Tibial nerve (tissue), 4 donors: ENCODE data around the gene ITGA4. TPM values are rescaled to one million over a fixed set of nuclear protein-coding genes. Genes with fewer than 3 reads are reported as not detected.

Experiments
- DNase-seq, 2 donors: peaks; one replicate each; pipeline ENCODE4 v3.0.0-alpha.2; 2019; ENCODE audit warnings: low spot score in 2 of 2
- H3K27ac ChIP-seq, 4 donors: fragments of 200-600 bp; sonication (generic) in 3 of 4; one replicate each; pipeline ENCODE4 v1.5.1; 2017 to 2019; ENCODE audit warnings: mild to moderate bottlenecking in 1 of 4
- H3K27me3 ChIP-seq, 2 donors: fragments of 200-600 bp; sonication (generic) in 1 of 2; one replicate each; pipeline versions ENCODE4 v1.5.1 to v1.6.0; 2017 to 2019
- H3K36me3 ChIP-seq, 3 donors: fragments of 200-600 bp; sonication (generic); one replicate each; pipeline ENCODE4 v1.5.1; 2018 to 2019
- H3K4me1 ChIP-seq, 4 donors: fragments of 200-600 bp; sonication (generic) in 3 of 4; one replicate each; pipeline ENCODE4 v1.5.1; 2017 to 2019
- H3K4me3 ChIP-seq, 4 donors: fragments of 200-600 bp; sonication (generic) in 3 of 4; one replicate each; pipeline ENCODE4 v1.5.1; 2017 to 2019; ENCODE audit warnings: mild to moderate bottlenecking in 1 of 4, moderate library complexity in 1 of 4
- H3K9me3 ChIP-seq, 4 donors: fragments of 200-600 bp; sonication (generic) in 3 of 4; one replicate each; pipeline ENCODE4 v1.5.1; 2017 to 2019
- CTCF ChIP-seq, 5 experiments: fragments of 200-600 bp in 3 of 5; fragments of 450-650 bp in 2 of 5; sonication (generic) in 3 of 5; IDR thresholded peaks; one replicate each; pipeline ENCODE4 v1.5.1; 2016 to 2019; ENCODE audit warnings: antibody characterized with exemption in 5 of 5, mild to moderate bottlenecking in 3 of 5, moderate library complexity in 2 of 5
- EP300 ChIP-seq, 2 donors: sonication (generic); formaldehyde crosslinking; IDR thresholded peaks; one replicate each; pipeline ENCODE4 v1.6.1; 2017; ENCODE audit warnings: antibody characterized with exemption in 2 of 2, mild to moderate bottlenecking in 1 of 2
- POLR2A ChIP-seq, 2 donors: fragments of 450-650 bp; IDR thresholded peaks; one replicate each; pipeline ENCODE4 v1.6.1; 2017; ENCODE audit warnings: antibody characterized with exemption in 2 of 2, mild to moderate bottlenecking in 2 of 2, moderate library complexity in 2 of 2
- WGBS, 2 donors: methylation state at CpG; one replicate each; pipeline ENCODE4 v1.1.5; 2018; 5-methylcytosine and 5-hydroxymethylcytosine counted together
- total RNA-seq, 4 donors: library from RNA; depleted of rRNA; stranded (reverse); fragments of >200 nt; gene quantifications; one replicate each; pipeline ENCODE4 v1.1.0, GENCODE V29; 2016

Gene ITGA4
- total RNA-seq, 4 donors from 2014 or later, result 8.0 to 10.7 (median 9.0) TPM

- no peaks in the 10 kb centered on the region for H3K4me1 ChIP-seq
- DNase-seq, result no peak
- no peaks in the 10 kb centered on the region for H3K36me3 ChIP-seq
- no peak overlapping the region for H3K4me3 ChIP-seq
- no peaks in the 10 kb centered on the region for H3K27me3 ChIP-seq
- H3K27ac ChIP-seq, result no peak overlapping the region
- TF ChIP-seq POLR2A (IDR thresholded peaks at IDR 0.05), result no peak
- no peak for TF ChIP-seq EP300 (IDR thresholded peaks at IDR 0.05)
- TF ChIP-seq CTCF (IDR thresholded peaks at IDR 0.05), result no peak
- no peaks in the 10 kb centered on the region for H3K9me3 ChIP-seq
- WGBS, 2 donors, result 61 to 68% methylated on average over 2 of the region's 2 CpGs
These were observed 7.8 kb downstream of the ITGA4 start for GRCh38 chr2:181464966-181465365.

GRCh38 chr2:181465676-181466375, 8.6 kb downstream of the ITGA4 start:
- Histone ChIP-seq H3K9me3 (no peaks in the 10 kb centered on the region), H3K36me3 (no peaks in the 10 kb centered on the region), H3K4me1 (no peaks in the 10 kb centered on the region), H3K4me3 (no peak overlapping the region), H3K27ac (peak overlapping the region in 1 of 4 donors; percentile 19), H3K27me3 (no peaks in the 10 kb centered on the region)
- TF ChIP-seq CTCF (IDR thresholded peaks at IDR 0.05) (no peak), EP300 (IDR thresholded peaks at IDR 0.05) (no peak), POLR2A (IDR thresholded peaks at IDR 0.05) (no peak)
- 50 to 61% methylated on average over 3 of the region's 3 CpGs for WGBS, 2 donors
- no peak for DNase-seq

- Histone ChIP-seq H3K4me1 (no peaks in the 10 kb centered on the region), H3K27ac (no peak overlapping the region), H3K27me3 (no peaks in the 10 kb centered on the region), H3K9me3 (no peaks in the 10 kb centered on the region), H3K4me3 (no peak overlapping the region), H3K36me3 (no peaks in the 10 kb centered on the region)
- 60 to 64% methylated on average over 4 of the region's 4 CpGs for WGBS, 2 donors
- TF ChIP-seq EP300 (IDR thresholded peaks at IDR 0.05), result no peak
- peak; percentile 41 to 87 (median 61) for TF ChIP-seq CTCF (IDR thresholded peaks at IDR 0.05)
- TF ChIP-seq POLR2A (IDR thresholded peaks at IDR 0.05), result no peak
- DNase-seq, result peak; percentile 49 to 82
These were observed 9.7 kb downstream of the ITGA4 start for GRCh38 chr2:181466661-181467576.

GRCh38 chr2:181467966-181468707, 11.0 kb downstream of the ITGA4 start:
- no peak overlapping the region for H3K4me3 ChIP-seq
- H3K27me3 ChIP-seq, result no peaks in the 10 kb centered on the region
- H3K4me1 ChIP-seq, result no peaks in the 10 kb centered on the region
- no peak overlapping the region for H3K27ac ChIP-seq
- H3K36me3 ChIP-seq, result no peaks in the 10 kb centered on the region
- TF ChIP-seq EP300 (IDR thresholded peaks at IDR 0.05) (no peak), POLR2A (IDR thresholded peaks at IDR 0.05) (no peak), CTCF (IDR thresholded peaks at IDR 0.05) (no peak)
- no peaks in the 10 kb centered on the region for H3K9me3 ChIP-seq
- no peak for DNase-seq
- 58 to 64% methylated on average over 3 of the region's 3 CpGs for WGBS, 2 donors
